ENCODE measurements around the gene TBC1D22A.

The TBC1D22A gene

DNA sequence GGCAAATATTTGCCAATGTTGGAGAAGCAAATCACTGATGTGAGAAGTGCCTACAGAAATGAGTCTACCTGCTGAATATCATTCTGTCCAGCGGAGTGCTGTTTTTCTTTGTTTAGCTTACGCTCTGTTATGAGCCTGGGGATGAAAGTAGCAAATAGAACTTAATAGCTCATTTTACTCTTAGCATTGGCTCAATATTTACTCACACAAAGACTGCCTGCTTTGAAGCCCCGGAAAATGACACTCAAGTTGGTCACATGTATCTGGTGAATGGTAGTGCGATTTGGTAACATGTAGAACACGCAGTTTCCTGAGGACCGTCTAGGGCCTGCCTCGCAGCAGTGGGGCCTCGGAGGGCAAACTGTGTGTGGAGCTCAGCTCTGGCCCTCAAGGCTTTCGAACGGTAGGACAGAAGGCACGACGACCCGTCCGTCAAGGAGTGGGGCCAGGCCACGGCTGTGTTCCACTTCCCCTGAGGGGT lies 38.9 kb downstream of the TBC1D22A start:
- no peak overlapping the region for H3K23ac ChIP-seq (ENCODE audit: low read length)
- no peaks in the 10 kb centered on the region for H3K36me3 ChIP-seq (ENCODE audit: control insufficient read depth, insufficient read depth, low read length)
- no peak overlapping the region for H4K5ac ChIP-seq (ENCODE audit: low read length)
- no peak overlapping the region for H3K56ac ChIP-seq (ENCODE audit: low read length)
- H4K8ac ChIP-seq (ENCODE audit: low read depth, low read length), result no peak overlapping the region
- no peak overlapping the region for H3K4me3 ChIP-seq (ENCODE audit: low read length)
- no peak overlapping the region for H3K9ac ChIP-seq (ENCODE audit: low read length)
- H3K4me1 ChIP-seq (ENCODE audit: control insufficient read depth, low read depth, low read length), result no peaks in the 10 kb centered on the region
- no peaks in the 10 kb centered on the region for H3K27me3 ChIP-seq (ENCODE audit: insufficient read depth, low read length, poor library complexity)
- no peak for DNase-seq
- H3K79me2 ChIP-seq (ENCODE audit: control insufficient read depth, insufficient read depth, low read length), result no peaks in the 10 kb centered on the region
- peaks cover 8% of the 10 kb centered on the region for H3K79me1 ChIP-seq (ENCODE audit: low read length)
- no peak overlapping the region for H2BK5ac ChIP-seq (ENCODE audit: low read length)
- H3K27ac ChIP-seq (ENCODE audit: low read depth, low read length), result no peak overlapping the region
- H3K4ac ChIP-seq (ENCODE audit: low read depth, low read length), result no peak overlapping the region
- H2BK120ac ChIP-seq (ENCODE audit: low read depth, low read length), result no peak overlapping the region
- H2AK5ac ChIP-seq (ENCODE audit: low read length), result no peak overlapping the region
- WGBS (ENCODE audit: extremely low coverage, insufficient coverage, low lambda C conversion rate), result no CpG with 5 or more reads among the region's 15 CpGs
- H3K18ac ChIP-seq (ENCODE audit: low read length), result no peak overlapping the region
- no peak overlapping the region for H3K4me2 ChIP-seq (ENCODE audit: low read length)
- no peak overlapping the region for H2BK15ac ChIP-seq (replicated peaks; ENCODE audit: low read depth)

DNA sequence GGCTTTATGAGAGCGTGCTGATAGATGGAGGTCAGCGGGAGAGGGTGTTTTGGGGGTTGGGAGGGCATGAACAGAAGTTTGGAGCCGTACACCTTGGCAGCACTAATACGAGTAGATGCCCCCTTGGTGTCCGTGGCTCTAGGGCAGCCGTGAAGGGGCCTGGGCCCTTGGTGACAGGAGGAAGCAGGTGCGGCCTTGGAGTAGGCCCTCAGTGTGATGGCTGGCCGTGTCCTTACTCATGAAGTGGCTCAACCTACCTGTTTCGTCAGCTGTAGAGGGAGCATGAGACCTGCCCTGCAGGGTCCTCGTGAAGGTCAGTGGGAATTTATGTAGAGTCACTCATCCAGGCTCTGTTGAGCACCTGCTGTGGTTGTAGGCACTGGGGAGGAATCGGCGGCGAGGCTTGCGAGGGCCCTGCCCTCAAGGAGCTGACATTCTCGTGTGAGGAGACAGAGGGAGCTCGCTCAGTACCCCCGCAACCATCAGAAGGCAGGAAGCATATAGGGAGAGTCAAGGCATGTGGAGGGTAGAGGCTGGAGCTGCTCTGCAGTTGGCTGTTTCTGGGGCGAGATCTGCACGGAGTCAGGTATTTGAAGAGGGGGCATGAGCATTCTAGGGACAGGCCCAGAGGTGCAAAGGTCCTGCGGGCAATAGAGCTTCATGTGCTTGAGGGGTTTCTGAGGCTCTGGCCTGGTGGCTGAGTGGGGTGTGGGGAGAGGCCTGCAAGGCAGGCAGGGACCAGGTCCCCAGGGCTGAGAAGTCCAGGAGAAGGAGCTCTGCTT lies 39.6 kb downstream of the TBC1D22A start:
- Histone ChIP-seq H3K27ac (ENCODE audit: low read depth, low read length) (no peak overlapping the region), H3K4ac (ENCODE audit: low read depth, low read length) (no peak overlapping the region), H3K36me3 (ENCODE audit: control insufficient read depth, insufficient read depth, low read length) (no peaks in the 10 kb centered on the region), H3K9ac (ENCODE audit: low read length) (no peak overlapping the region), H2BK5ac (ENCODE audit: low read length) (no peak overlapping the region), H4K5ac (ENCODE audit: low read length) (no peak overlapping the region), H4K8ac (ENCODE audit: low read depth, low read length) (no peak overlapping the region), H2BK120ac (ENCODE audit: low read depth, low read length) (no peak overlapping the region), H3K79me2 (ENCODE audit: control insufficient read depth, insufficient read depth, low read length) (no peaks in the 10 kb centered on the region), H2AK5ac (ENCODE audit: low read length) (no peak overlapping the region), H3K4me1 (ENCODE audit: control insufficient read depth, low read depth, low read length) (no peaks in the 10 kb centered on the region), H2BK15ac (replicated peaks; ENCODE audit: low read depth) (no peak overlapping the region), H3K23ac (ENCODE audit: low read length) (no peak overlapping the region), H3K56ac (ENCODE audit: low read length) (no peak overlapping the region), H3K79me1 (ENCODE audit: low read length) (peaks cover 8% of the 10 kb centered on the region), H3K27me3 (ENCODE audit: insufficient read depth, low read length, poor library complexity) (no peaks in the 10 kb centered on the region), H3K4me2 (ENCODE audit: low read length) (no peak overlapping the region), H3K4me3 (ENCODE audit: low read length) (no peak overlapping the region), H3K18ac (ENCODE audit: low read length) (no peak overlapping the region)
- DNase-seq, result no peak
- no CpG with 5 or more reads among the region's 20 CpGs for WGBS (ENCODE audit: extremely low coverage, insufficient coverage, low lambda C conversion rate)

DNA sequence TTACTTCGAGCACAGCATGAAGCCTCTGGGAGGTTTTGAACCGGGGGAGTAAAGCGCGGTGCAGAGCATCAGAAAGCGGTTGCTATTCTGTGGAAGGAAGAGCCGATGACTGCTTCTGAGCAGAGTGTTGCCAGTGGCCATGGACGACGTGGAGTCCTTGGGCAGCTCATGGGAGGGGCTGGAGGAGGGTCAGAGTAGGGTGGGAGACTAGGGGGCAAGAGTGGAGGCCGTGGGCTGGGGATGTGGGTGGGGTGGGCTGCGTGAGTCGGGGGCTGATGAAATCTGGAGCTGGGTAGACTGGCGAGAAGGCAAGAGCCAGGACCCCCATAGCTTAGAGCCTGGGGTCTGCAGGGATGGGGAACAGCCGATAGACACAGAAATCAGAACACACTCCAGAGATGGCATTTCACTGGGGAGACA lies 40.2 kb downstream of the TBC1D22A start:
- Histone ChIP-seq H3K18ac (ENCODE audit: low read length) (no peak overlapping the region), H2BK5ac (ENCODE audit: low read length) (no peak overlapping the region), H3K4me1 (ENCODE audit: control insufficient read depth, low read depth, low read length) (no peaks in the 10 kb centered on the region), H3K79me1 (ENCODE audit: low read length) (peaks cover 11% of the 10 kb centered on the region), H3K9ac (ENCODE audit: low read length) (no peak overlapping the region), H3K4me2 (ENCODE audit: low read length) (no peak overlapping the region), H3K23ac (ENCODE audit: low read length) (no peak overlapping the region), H3K4ac (ENCODE audit: low read depth, low read length) (no peak overlapping the region), H4K8ac (ENCODE audit: low read depth, low read length) (no peak overlapping the region), H3K27ac (ENCODE audit: low read depth, low read length) (no peak overlapping the region), H2BK120ac (ENCODE audit: low read depth, low read length) (no peak overlapping the region), H2AK5ac (ENCODE audit: low read length) (no peak overlapping the region), H4K5ac (ENCODE audit: low read length) (no peak overlapping the region), H3K36me3 (ENCODE audit: control insufficient read depth, insufficient read depth, low read length) (no peaks in the 10 kb centered on the region), H2BK15ac (replicated peaks; ENCODE audit: low read depth) (no peak overlapping the region), H3K4me3 (ENCODE audit: low read length) (no peak overlapping the region), H3K79me2 (ENCODE audit: control insufficient read depth, insufficient read depth, low read length) (no peaks in the 10 kb centered on the region), H3K56ac (ENCODE audit: low read length) (no peak overlapping the region), H3K27me3 (ENCODE audit: insufficient read depth, low read length, poor library complexity) (no peaks in the 10 kb centered on the region)
- no CpG with 5 or more reads among the region's 13 CpGs for WGBS (ENCODE audit: extremely low coverage, insufficient coverage, low lambda C conversion rate)
- DNase-seq, result no peak

DNA sequence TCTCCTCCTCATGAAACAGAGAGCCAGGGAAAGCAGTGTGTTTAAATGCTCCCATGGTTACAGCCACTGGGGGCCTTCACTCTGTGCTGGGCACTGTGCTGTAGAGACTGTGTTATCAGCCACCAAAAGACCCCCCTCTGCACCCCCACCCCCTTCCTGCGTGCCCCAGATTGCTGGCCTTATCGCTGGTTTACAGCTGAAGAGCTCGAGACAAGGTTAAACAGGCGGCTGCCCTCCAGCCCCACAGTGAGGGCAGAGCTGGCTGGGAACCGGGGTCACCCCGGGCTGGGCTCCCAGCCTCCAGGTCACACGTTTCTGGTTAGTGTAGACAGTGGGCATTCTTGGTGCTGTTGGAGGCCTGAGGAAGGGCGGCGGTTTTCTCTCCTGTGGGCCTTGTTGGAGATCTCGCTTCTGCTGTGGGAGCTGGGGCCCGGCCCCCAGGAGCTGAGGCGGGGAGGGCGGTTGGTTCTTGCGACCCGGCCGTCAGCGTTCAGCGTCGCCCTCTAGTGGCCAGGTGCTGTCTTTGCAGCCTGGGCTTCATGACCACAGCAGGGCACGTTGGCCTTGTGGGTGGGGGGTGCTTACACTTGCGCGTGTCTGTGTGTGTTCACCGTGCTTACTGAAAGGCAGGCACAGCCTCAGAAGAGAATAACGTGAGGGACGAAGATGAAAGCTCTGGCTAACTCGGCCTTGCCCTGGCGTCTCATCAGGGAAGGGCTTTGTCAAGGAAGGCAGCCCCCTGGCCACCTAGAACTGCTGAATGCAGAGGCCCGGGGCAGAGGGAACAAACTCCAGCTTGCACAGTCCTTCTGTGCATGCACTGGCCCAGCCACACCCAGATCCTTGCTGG lies 40.8 kb downstream of the TBC1D22A start:
- no peak overlapping the region for H3K4ac ChIP-seq (ENCODE audit: low read depth, low read length)
- no peaks in the 10 kb centered on the region for H3K4me1 ChIP-seq (ENCODE audit: control insufficient read depth, low read depth, low read length)
- no peak overlapping the region for H3K4me3 ChIP-seq (ENCODE audit: low read length)
- H2BK5ac ChIP-seq (ENCODE audit: low read length), result no peak overlapping the region
- no peaks in the 10 kb centered on the region for H3K27me3 ChIP-seq (ENCODE audit: insufficient read depth, low read length, poor library complexity)
- H3K56ac ChIP-seq (ENCODE audit: low read length), result peak overlapping the region; percentile 58
- no peaks in the 10 kb centered on the region for H3K79me2 ChIP-seq (ENCODE audit: control insufficient read depth, insufficient read depth, low read length)
- no peak overlapping the region for H2AK5ac ChIP-seq (ENCODE audit: low read length)
- H3K9ac ChIP-seq (ENCODE audit: low read length), result peak overlapping the region; percentile 54
- no peak overlapping the region for H4K5ac ChIP-seq (ENCODE audit: low read length)
- H2BK120ac ChIP-seq (ENCODE audit: low read depth, low read length), result no peak overlapping the region
- no peak overlapping the region for H4K8ac ChIP-seq (ENCODE audit: low read depth, low read length)
- H3K36me3 ChIP-seq (ENCODE audit: control insufficient read depth, insufficient read depth, low read length), result no peaks in the 10 kb centered on the region
- H3K4me2 ChIP-seq (ENCODE audit: low read length), result peak overlapping the region; percentile 15
- no peak overlapping the region for H2BK15ac ChIP-seq (replicated peaks; ENCODE audit: low read depth)
- no peak overlapping the region for H3K23ac ChIP-seq (ENCODE audit: low read length)
- H3K18ac ChIP-seq (ENCODE audit: low read length), result no peak overlapping the region
- no peak overlapping the region for H3K27ac ChIP-seq (ENCODE audit: low read depth, low read length)
- WGBS (ENCODE audit: extremely low coverage, insufficient coverage, low lambda C conversion rate), result no CpG with 5 or more reads among the region's 28 CpGs
- peaks cover 11% of the 10 kb centered on the region for H3K79me1 ChIP-seq (ENCODE audit: low read length)
- peak; percentile 72 for DNase-seq

DNA sequence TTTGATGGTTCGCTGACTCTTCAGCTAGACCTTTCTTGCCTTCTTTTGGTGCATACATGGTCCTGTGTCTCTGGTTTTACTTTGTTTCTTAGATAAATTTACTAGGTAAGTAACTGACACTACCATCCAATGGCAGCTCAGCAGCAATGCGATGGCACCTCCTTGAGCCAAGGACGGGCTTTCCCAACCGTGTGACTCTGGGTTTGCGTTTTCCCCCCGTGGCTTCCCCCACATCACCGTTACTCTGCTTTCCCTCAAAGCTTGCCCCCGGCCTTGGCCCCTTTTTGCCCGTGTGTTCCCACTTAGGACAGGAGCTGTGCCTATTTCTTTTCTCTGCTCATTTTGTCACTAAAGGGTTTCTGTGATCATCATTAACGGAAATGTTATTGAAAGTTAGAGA lies 41.5 kb downstream of the TBC1D22A start:
- H2BK15ac ChIP-seq (replicated peaks; ENCODE audit: low read depth), result no peak overlapping the region
- H3K18ac ChIP-seq (ENCODE audit: low read length), result no peak overlapping the region
- H3K79me1 ChIP-seq (ENCODE audit: low read length), result peaks cover 11% of the 10 kb centered on the region
- H3K4me1 ChIP-seq (ENCODE audit: control insufficient read depth, low read depth, low read length), result no peaks in the 10 kb centered on the region
- H3K4me2 ChIP-seq (ENCODE audit: low read length), result no peak overlapping the region
- no peaks in the 10 kb centered on the region for H3K79me2 ChIP-seq (ENCODE audit: control insufficient read depth, insufficient read depth, low read length)
- no peak overlapping the region for H4K8ac ChIP-seq (ENCODE audit: low read depth, low read length)
- no peak for DNase-seq
- H3K27ac ChIP-seq (ENCODE audit: low read depth, low read length), result no peak overlapping the region
- no peak overlapping the region for H3K4ac ChIP-seq (ENCODE audit: low read depth, low read length)
- H3K4me3 ChIP-seq (ENCODE audit: low read length), result no peak overlapping the region
- H3K27me3 ChIP-seq (ENCODE audit: insufficient read depth, low read length, poor library complexity), result no peaks in the 10 kb centered on the region
- H3K36me3 ChIP-seq (ENCODE audit: control insufficient read depth, insufficient read depth, low read length), result no peaks in the 10 kb centered on the region
- H2AK5ac ChIP-seq (ENCODE audit: low read length), result no peak overlapping the region
- H3K9ac ChIP-seq (ENCODE audit: low read length), result no peak overlapping the region
- no CpG with 5 or more reads among the region's 10 CpGs for WGBS (ENCODE audit: extremely low coverage, insufficient coverage, low lambda C conversion rate)
- no peak overlapping the region for H4K5ac ChIP-seq (ENCODE audit: low read length)
- no peak overlapping the region for H2BK5ac ChIP-seq (ENCODE audit: low read length)
- no peak overlapping the region for H2BK120ac ChIP-seq (ENCODE audit: low read depth, low read length)
- H3K56ac ChIP-seq (ENCODE audit: low read length), result no peak overlapping the region
- no peak overlapping the region for H3K23ac ChIP-seq (ENCODE audit: low read length)

All from mesendoderm (in vitro differentiated cells).